GM19351 (cell line): ENCODE data around the gene HNRNPM.

Experiments
- ATAC-seq: cut with Tn5 transposase; IDR thresholded peaks from one replicate; pipeline ENCODE4 v1.9.1; 2021; ENCODE audit warnings: mild to moderate bottlenecking, moderate library complexity; ENCODE audit not compliant: unreplicated experiment

Gene HNRNPM

DNA sequence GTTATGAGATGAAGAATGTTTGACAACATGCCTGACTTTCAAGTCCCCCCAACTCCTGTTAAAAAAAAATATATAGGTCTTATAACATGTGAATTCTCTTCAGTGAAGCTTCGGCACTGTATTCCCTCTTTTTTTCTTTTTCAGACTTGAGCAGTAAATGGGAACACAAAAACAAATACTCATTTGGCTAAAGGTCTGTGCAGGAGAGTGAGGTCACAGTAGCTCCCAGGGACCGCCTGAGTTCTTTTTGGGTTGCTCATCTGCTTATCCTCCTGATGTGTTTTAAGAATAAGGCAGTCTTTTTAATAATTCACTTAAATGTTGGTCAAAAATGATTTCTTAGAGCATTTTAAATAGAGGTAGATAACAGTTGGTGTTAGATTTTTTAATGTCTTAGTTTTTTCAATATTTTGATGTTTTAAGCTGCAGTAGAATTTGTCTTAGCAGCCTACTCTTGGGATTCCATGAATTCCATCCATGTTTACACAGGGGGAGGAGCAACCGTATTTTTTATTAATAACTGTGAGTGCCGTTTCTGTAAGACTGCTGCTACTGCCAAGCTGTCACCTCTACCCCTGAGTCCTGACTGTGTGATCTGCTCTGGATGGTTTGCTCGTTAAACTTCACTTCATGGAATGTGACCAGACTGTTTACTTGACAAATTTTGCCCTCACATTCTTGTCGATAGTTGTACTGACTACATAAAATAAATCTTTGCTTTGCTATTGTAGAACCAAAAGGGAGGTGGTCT, 14.9 kb downstream of the HNRNPM start:
- ATAC-seq = no peak

GRCh38 chr19:8460516-8461298, 15.9 kb downstream of the HNRNPM start:
- ATAC-seq = no peak

DNA sequence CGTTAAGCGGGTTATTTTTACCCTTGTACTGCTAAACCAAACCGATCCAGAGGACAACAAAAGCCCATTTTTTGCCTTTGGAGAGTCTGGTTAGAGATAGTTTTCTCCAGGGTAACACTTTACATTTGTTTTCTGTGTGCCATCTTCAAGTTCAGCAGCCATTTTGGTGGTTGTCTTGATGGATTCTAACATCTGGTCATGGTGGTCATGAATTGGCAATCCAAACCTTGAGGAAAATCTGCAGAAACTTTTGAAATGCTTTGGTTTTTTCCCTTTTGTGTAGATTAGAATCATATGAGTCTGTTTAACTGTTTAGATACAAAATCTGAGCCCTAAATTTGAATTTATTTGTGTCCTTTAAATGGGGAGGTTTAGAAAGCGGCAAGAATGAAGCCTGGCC, 16.6 kb downstream of the HNRNPM start:
- no peak for ATAC-seq

DNA sequence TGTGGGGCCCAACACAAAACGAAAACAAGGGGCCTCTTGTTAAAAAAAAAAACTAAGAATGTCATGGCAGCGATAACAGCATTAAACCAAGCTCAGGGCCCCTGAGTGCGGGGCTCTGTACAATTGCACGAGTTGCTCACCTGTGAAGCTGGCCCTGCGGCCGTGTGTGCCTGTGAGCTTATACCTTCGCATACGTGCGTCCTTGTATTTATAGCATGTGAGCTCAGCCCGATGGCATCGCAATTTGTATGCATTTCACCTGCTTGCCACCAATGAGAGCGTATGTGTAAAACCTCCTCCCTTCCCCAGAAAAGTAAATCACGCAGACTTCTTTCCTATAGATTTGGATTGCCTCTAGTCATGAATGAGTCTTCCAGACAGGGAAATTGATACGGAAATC, 17.1 kb downstream of the HNRNPM start:
- ATAC-seq = no peak

DNA sequence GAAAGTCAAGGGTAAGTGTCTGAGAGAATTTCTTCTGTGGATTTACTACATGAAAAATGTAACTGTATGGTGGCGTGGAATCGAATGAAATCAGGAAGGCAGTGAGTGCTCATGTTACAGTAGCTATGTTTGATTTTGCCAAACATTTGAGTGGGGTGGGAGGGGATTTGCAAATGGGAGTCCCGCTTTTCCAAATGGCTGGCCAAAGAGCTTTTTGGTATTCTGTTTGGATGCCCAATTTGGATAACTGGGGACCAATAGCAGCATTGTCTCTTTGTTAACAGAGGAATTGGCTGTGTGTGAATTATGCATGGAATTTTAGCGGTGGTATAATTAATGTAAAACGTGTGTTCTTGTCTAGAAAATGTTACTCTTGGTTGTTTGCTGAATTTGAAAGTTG, 17.8 kb downstream of the HNRNPM start:
- ATAC-seq = no peak

- no peak for ATAC-seq
These were observed 18.6 kb downstream of the HNRNPM start for GRCh38 chr19:8463365-8463764.

DNA sequence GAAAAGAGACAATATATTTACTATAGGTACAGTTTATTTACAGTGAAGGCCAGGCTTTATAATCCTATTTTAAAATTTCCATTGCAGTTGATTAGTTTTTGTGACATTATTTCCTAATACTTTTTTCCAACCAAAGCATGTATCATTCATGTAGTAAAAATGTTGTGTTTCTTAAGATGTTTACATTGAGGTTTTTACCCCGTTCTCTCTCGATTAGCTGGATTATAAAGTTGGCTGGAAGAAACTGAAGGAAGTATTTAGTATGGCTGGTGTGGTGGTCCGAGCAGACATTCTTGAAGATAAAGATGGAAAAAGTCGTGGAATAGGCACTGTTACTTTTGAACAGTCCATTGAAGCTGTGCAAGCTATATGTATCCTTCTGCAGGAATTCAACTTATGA, 21.2 kb downstream of the HNRNPM start:
- ATAC-seq = no peak

DNA sequence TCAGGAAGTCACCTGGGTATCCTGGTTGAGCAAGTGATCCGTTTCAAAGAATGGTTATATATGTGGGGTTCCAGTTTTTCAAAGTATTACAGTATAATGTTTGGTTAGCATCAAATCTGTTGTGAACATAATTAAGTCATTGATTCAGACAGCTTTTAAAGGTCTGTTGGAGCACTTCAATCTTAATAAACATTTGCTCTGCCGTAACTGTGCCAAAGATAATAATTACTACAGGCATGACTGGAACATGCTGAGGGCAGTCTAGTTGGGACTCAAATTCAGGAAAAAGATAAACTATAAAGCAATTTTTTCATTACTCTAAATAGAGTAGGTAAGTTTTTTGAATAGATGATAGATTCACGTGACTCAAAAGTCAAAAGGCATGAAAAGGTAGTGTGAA, 23.3 kb downstream of the HNRNPM start:
- ATAC-seq = no peak

DNA sequence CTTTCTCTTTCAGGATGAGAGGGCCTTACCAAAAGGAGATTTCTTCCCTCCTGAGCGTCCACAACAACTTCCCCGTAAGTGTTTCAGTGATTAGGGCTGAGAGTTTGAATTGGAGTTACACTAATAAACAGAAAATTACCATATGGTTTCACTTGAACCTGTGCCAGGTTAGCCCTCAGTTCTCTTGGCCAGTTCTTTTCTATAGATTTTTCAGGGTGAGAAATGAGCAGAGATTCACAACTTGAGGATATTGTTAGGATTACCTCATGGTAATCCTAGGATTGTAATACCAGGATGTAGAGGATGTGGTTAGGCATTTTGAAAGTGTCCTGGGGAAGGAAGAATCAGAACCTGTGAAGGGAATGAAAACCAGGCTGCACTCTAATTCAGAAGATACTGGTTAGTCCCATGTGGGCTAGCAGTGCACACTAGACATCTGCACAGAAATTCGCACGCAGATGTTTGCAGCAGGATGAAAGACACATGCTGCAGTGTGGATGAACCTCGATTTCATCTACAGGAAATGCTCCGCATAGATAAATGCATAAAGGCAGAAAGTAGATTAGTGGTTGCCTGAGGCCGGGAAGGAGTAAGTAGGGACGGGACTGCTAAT, 24.1 kb downstream of the HNRNPM start:
- ATAC-seq = no peak

DNA sequence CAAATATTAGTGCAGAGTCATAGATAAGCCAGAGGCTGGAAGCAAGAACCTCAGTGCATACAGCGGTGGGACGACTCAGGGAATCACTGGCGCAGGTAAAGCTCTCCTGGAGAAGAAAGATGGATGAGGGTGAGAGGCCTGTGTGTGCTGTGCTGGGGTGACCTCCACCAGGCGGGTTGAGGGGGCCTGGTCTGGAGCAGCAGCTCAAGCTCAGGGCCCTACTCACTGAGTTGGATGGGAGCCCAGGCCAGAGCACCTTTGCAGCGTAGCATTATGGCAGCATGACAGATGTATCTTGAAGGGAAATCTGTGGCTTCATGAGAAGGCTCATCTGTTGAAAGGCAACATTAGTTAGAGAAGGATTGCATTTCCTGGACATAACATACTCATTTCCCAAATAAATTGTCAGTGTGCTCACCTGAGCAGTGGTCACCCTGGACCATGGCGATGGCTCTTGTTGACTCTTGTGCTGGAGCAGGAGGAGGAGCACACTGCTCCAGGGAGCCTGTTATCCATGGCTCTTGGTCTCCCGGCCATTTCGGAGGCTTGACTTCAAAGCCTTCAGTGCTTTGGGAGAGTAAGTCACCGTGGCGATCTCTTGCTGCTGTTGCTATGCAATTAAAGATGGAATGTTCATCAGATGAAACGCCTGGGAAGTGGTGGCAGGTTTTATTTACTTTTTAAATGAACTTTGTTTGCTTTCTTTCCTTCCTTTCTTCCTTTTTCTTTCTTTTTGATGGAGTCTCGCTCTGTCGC, 25.0 kb downstream of the HNRNPM start:
- ATAC-seq = no peak

- peak; percentile 72 for ATAC-seq
These were observed 29.1 kb downstream of the HNRNPM start for GRCh38 chr19:8473648-8474476.

GRCh38 chr19:8475005-8475404, 30.2 kb downstream of the HNRNPM start:
- ATAC-seq = no peak

DNA sequence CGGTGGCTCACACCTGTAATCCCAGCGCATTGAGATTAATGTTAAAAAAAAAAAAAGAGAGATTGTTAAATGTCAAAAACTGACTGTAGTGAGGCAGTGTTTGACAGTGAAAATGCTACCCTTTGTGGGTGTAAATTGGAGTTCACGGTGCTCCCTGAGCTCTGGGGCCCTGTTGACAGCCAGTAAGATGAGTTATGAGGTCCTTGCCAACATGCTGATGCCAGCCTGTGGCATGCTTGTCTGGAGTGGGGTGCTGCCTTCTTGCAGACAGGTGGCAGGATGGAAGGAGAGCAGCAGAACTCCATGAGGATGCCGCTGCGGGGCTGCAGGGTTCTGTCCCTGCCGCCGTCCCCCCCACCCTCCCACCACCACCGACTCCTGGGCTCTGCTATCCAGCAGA, 31.7 kb downstream of the HNRNPM start:
- ATAC-seq = no peak

DNA sequence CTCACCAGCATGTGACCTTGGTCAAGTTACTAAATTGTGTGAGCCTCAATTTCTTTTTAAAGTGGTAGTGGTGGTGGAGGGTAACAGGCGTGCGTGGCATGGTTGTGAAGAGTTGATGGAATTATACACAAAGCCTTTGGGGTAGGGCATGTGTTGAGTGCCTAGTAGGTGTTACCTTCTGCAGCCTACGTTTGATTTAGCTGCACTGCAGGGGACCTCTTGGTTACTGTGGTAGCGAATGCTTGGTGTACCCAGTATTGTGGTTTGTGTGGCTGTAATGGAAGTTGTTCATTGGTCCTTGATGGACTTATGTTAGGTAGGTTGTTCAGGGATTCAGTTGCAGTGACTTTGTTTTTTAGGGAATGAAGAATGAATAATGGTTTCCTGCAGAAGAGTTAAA, 33.1 kb downstream of the HNRNPM start:
- ATAC-seq = no peak

GRCh38 chr19:8478598-8478997, 33.8 kb downstream of the HNRNPM start:
- no peak for ATAC-seq

DNA sequence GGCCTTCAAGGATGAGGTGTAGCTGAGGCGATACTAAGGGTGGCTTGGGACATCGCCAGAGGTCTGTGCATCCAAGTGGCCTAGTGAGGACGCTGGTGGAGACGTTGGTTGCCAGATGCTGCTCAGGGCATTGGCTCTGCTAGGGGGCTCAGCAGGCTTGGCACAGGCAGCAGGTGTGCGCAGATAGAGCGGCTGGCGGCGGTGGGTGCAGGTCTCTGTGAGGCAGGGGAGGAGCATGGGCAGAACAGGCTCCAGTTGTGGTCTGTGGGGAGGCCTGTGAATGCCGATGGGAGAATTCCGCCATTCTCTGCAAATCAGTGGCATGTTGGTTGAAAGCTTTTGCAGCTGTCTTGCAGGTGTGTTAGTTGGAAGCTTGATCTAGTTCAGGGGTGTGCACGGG, 36.4 kb downstream of the HNRNPM start:
- no peak for ATAC-seq

DNA sequence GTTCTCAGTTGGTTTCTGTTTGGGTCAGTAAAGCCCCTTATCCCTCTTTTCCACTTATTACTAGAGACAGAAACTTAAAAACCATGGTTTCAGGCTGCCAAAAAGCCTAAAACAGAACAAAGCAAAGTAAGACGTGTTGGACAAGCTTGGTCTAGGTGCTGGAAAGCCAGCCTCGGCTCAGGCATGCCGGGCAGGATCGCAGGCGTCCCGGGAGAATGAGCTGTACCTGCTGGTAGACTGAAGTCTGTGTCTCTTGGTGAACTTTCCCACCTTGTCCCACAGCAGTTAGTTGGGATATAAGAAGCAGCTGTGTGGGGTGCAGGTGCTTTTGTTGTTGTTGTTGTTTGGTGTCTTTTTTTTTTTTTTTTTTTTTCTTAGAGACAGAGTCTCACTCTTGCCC, 36.8 kb downstream of the HNRNPM start:
- no peak for ATAC-seq

GRCh38 chr19:8482696-8483095, 37.9 kb downstream of the HNRNPM start:
- ATAC-seq = no peak

- no peak for ATAC-seq
These were observed 38.4 kb downstream of the HNRNPM start for GRCh38 chr19:8483165-8483564.

DNA sequence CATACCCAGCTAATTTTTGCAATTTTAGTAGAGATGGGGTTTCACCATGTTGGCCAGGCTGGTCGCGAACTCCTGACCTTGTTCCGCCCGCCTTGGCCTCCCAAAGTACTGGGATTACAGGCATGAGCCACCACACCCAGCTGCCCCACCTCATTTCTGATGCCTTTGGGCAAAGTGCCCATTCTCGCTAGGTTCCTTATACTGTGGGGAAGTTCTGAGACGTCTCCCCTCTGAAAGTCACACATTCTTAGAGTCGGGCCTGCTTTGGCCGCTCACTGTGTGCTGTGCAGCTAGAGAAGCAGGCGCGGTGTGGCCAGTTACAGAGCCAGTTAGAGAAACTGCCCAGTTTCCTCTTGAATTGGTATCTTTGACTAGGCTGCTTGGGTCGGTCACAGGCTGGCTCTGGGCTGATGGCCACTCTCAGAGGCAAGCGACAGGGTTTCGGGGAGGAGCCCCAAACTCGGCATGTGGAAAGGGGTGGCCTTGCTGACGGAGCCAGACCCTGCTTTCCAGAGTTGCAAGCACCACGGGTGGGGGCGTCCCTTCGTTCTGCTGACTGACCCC, 39.6 kb downstream of the HNRNPM start:
- no peak for ATAC-seq
